Adrenal gland (tissue), 5 donors: ENCODE results near the gene KSR2.

Source experiments
- CTCF ChIP-seq, 6 experiments: fragments of 450-650 bp in 4 of 6; fragments of 200-600 bp in 2 of 6; sonication (generic) in 1 of 6; IDR thresholded peaks; 1 replicate in 5 of 6; 2 replicates in 1 of 6; pipeline versions ENCODE4 v1.5.1 to v1.8.0; 2016 to 2021; ENCODE audit warnings: antibody characterized with exemption in 6 of 6, mild to moderate bottlenecking in 2 of 6, moderate library complexity in 1 of 6
- POLR2A ChIP-seq, 2 donors: fragments of 450-650 bp; IDR thresholded peaks; one replicate each; pipeline ENCODE4 v1.6.1; 2017; ENCODE audit warnings: antibody characterized with exemption in 2 of 2, mild to moderate bottlenecking in 2 of 2, moderate library complexity in 1 of 2
- donor health status: DM: no; HTN: no; CAD: no.

GRCh38 chr12:117875744-117876435 lies 92.9 kb downstream of the KSR2 start:
- TF ChIP-seq CTCF (IDR thresholded peaks at IDR 0.05) = no peak
- TF ChIP-seq POLR2A (IDR thresholded peaks at IDR 0.05) = no peak
